Activated T-helper 1 cell treated with anti-CD3 and anti-CD28 coated beads, Interleukin-2, amount 50 U/mL, for 16 hours (primary cell): Measurements from ENCODE around the gene AHNAK2.

Experiments
- DNase-seq, 2 donors: peaks; one replicate each; pipeline ENCODE4 v3.0.0-alpha.2; 2020; ENCODE audit warnings: low read depth in 1 of 2, low spot score in 1 of 2

AHNAK2 gene

GRCh38 chr14:104887623-104888488, 90.3 kb downstream of the AHNAK2 start:
- DNase-seq, result no peak
